Measurements from ENCODE around the gene DCUN1D3.
A peak's percentile ranks its signal among the peaks of the same experiment; 100 is the strongest.
"Not testable (repeated sequence)": the region's sequence is repeated elsewhere in the genome, so short reads cannot be mapped to it uniquely, and the experiment has no call there.

Gene DCUN1D3

GRCh38 chr16:20860995-20861394, 39.2 kb downstream of the DCUN1D3 start:
- DNase-seq = not testable (repeated sequence)

GRCh38 chr16:20860361-20860760, 39.8 kb downstream of the DCUN1D3 start:
- DNase-seq = no peak

GRCh38 chr16:20859699-20860098, 40.5 kb downstream of the DCUN1D3 start:
- no peak for DNase-seq

- no peak for DNase-seq
Measured at GRCh38 chr16:20859229-20859628, 40.9 kb downstream of the DCUN1D3 start.

GRCh38 chr16:20857281-20857680, 42.9 kb downstream of the DCUN1D3 start:
- no peak for DNase-seq

GRCh38 chr16:20854963-20855362, 45.2 kb downstream of the DCUN1D3 start:
- no peak for DNase-seq

GRCh38 chr16:20853981-20854620, 46.1 kb downstream of the DCUN1D3 start:
- DNase-seq = no peak

- no peak for DNase-seq
Measured at GRCh38 chr16:20853143-20853542, 47.0 kb downstream of the DCUN1D3 start.

- no peak for DNase-seq
Measured at GRCh38 chr16:20851601-20852000, 48.6 kb downstream of the DCUN1D3 start.

- DNase-seq = no peak
Measured at GRCh38 chr16:20850981-20851380, 49.2 kb downstream of the DCUN1D3 start.

GRCh38 chr16:20849589-20850390, 50.4 kb downstream of the DCUN1D3 start:
- peak; percentile 64 for DNase-seq

- DNase-seq = no peak
Measured at GRCh38 chr16:20847550-20847949, 52.6 kb downstream of the DCUN1D3 start.

GRCh38 chr16:20846551-20846950, 53.6 kb downstream of the DCUN1D3 start:
- no peak for DNase-seq

GRCh38 chr16:20846030-20846429, 54.1 kb downstream of the DCUN1D3 start:
- no peak for DNase-seq

GRCh38 chr16:20844588-20844987, 55.6 kb downstream of the DCUN1D3 start:
- no peak for DNase-seq

GRCh38 chr16:20844054-20844453, 56.1 kb downstream of the DCUN1D3 start:
- DNase-seq = no peak

- DNase-seq = no peak
Measured at GRCh38 chr16:20839504-20839903, 60.7 kb downstream of the DCUN1D3 start.

GRCh38 chr16:20838240-20838639, 61.9 kb downstream of the DCUN1D3 start:
- no peak for DNase-seq

- DNase-seq = no peak
Measured at GRCh38 chr16:20833086-20833485, 67.1 kb downstream of the DCUN1D3 start.

GRCh38 chr16:20830372-20830771, 69.8 kb downstream of the DCUN1D3 start:
- DNase-seq = no peak

- DNase-seq = no peak
Measured at GRCh38 chr16:20829536-20829935, 70.6 kb downstream of the DCUN1D3 start.

- no peak for DNase-seq
Measured at GRCh38 chr16:20826039-20826566, 74.1 kb downstream of the DCUN1D3 start.

GRCh38 chr16:20822521-20823325, 77.4 kb downstream of the DCUN1D3 start:
- DNase-seq = no peak
